Fibroblast of villous mesenchyme (primary cell): ENCODE measurements around the gene ARHGDIB. TPM values are rescaled to one million over a fixed set of nuclear protein-coding genes. Genes with fewer than 3 reads are reported as not detected.

Source experiments
- DNase-seq: peaks from one replicate; pipeline ENCODE4 v3.0.0-alpha.2; 2010; ENCODE audit warnings: low read depth
- H3K4me3 ChIP-seq: 2 replicates; pipeline ENCODE4 v1.5.1; 2011; ENCODE audit warnings: low read depth, mild to moderate bottlenecking, low read length
- CTCF ChIP-seq: IDR thresholded peaks from 2 replicates; pipeline ENCODE4 v1.5.1; 2012; ENCODE audit warnings: low read depth, mild to moderate bottlenecking, low read length; ENCODE audit not compliant: insufficient read depth
- total RNA-seq: library from RNA; depleted of rRNA; stranded (reverse); fragments of >200 nt; gene quantifications from 2 replicates; pipeline ENCODE4 v1.2.3, GENCODE V29; 2012

The ARHGDIB gene
- total RNA-seq, 1 donor = 17.3 TPM

GRCh38 chr12:14919455-14919854, 41.9 kb downstream of the ARHGDIB start:
- DNase-seq = no peak
- no peak overlapping the region for H3K4me3 ChIP-seq
- TF ChIP-seq CTCF = no peak

GRCh38 chr12:14915736-14916135, 45.7 kb downstream of the ARHGDIB start:
- TF ChIP-seq CTCF = no peak
- DNase-seq = no peak
- no peak overlapping the region for H3K4me3 ChIP-seq

GRCh38 chr12:14913381-14913781, 48.0 kb downstream of the ARHGDIB start:
- DNase-seq = no peak
- TF ChIP-seq CTCF = no peak
- H3K4me3 ChIP-seq = no peak overlapping the region

GRCh38 chr12:14911131-14911530, 50.3 kb downstream of the ARHGDIB start:
- no peak for TF ChIP-seq CTCF
- no peak overlapping the region for H3K4me3 ChIP-seq
- DNase-seq = no peak

- H3K4me3 ChIP-seq = no peak overlapping the region
- TF ChIP-seq CTCF = no peak
- no peak for DNase-seq
Observed at GRCh38 chr12:14910090-14910915, 51.1 kb downstream of the ARHGDIB start.

GRCh38 chr12:14907953-14908352, 53.4 kb downstream of the ARHGDIB start:
- no peak for TF ChIP-seq CTCF
- no peak for DNase-seq
- H3K4me3 ChIP-seq = no peak overlapping the region

- no peak overlapping the region for H3K4me3 ChIP-seq
- DNase-seq = no peak
- TF ChIP-seq CTCF = no peak
Observed at GRCh38 chr12:14906114-14906513, 55.3 kb downstream of the ARHGDIB start.
